ENCODE data around the gene CDKN2AIP. TPM values are rescaled to one million over a fixed set of nuclear protein-coding genes. Genes with fewer than 3 reads are reported as not detected.
A peak's percentile ranks its signal among the peaks of the same experiment; 100 is the strongest.

Gene CDKN2AIP
- total RNA-seq, 6 experiments from 2014 or later: 5.6 to 10.6 (median 6.8) TPM

DNA sequence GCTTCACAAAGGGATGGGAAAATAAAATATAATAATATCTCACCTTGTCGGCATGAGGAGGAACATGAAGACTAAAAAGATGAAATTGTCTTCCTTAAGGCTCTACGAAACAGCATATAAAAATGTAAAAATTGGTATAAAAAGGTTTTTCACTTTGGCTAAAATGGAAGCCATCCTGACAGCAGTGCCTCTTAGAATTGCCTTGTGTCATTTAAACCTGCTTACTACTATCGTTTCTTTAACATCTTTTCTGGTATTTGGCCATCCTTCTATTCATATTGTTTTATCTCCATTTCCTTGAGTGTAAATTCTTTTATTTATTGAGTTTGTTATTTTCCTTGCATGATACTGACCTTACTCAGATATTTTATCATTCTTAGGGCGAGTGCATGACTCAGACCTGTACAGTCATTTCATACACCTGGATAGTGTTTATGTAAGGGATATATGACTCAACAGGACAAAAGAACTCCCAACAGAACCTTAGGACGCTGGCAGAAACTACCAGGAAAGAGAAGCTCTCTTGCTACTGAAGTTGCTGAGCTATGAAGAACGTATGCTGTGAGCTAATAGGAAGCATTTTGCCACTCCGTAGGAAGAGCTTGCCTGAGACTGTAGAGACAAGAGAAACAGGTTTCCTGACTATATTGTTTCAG, 5.8 kb upstream of the CDKN2AIP start:
- DNase-seq: no peak
- peak in 1 of 4 donors; percentile 62 for ATAC-seq
- WGBS (ENCODE audit: insufficient coverage, low coverage, low lambda C conversion rate, missing lambda C conversion rate): 70% methylated on average over 7 of the region's 7 CpGs
- peak overlapping the region in 1 of 3 donors; percentile 13 for H3K27ac ChIP-seq
- H3K36me3 ChIP-seq: no peaks in the 10 kb centered on the region
- TF ChIP-seq POLR2A (IDR thresholded peaks at IDR 0.05) (no peak), CTCF (IDR thresholded peaks at IDR 0.05) (no peak)
- H3K4me3 ChIP-seq: no peak overlapping the region
- no peaks in the 10 kb centered on the region for H3K27me3 ChIP-seq
- H3K4me1 ChIP-seq: peaks cover 0 to 18% (median 0%) of the 10 kb centered on the region in 4 donors
- H3K9me3 ChIP-seq: no peaks in the 10 kb centered on the region
- intact Hi-C loops (cut with DNase I): no loop called here

GRCh38 chr4:183441276-183441675, 3.2 kb upstream of the CDKN2AIP start:
- DNase-seq (no peak), ATAC-seq (no peak)
- Histone ChIP-seq H3K4me3 (no peak overlapping the region), H3K4me1 (peaks cover 0 to 27% (median 4%) of the 10 kb centered on the region in 4 donors), H3K27ac (no peak overlapping the region), H3K9me3 (no peaks in the 10 kb centered on the region), H3K27me3 (no peaks in the 10 kb centered on the region), H3K36me3 (peaks cover 0 to 4% (median 3%) of the 10 kb centered on the region in 4 donors)
- intact Hi-C loops (cut with DNase I): no loop called here
- TF ChIP-seq POLR2A (IDR thresholded peaks at IDR 0.05): no peak
- no peak for TF ChIP-seq CTCF (IDR thresholded peaks at IDR 0.05)
- WGBS (ENCODE audit: insufficient coverage, low coverage, low lambda C conversion rate, missing lambda C conversion rate): 86% methylated on average over 1 of the region's 1 CpG

- intact Hi-C loops (cut with DNase I): no loop called here
These were observed 702 bp upstream of the CDKN2AIP start for GRCh38 chr4:183443655-183444213.

GRCh38 chr4:183445097-183445428, 627 bp downstream of the CDKN2AIP start:
- H3K4me1 ChIP-seq: peaks cover 0 to 45% (median 8%) of the 10 kb centered on the region in 4 donors
- peak overlapping the region; percentile 88 to 98 (median 96) for H3K4me3 ChIP-seq
- H3K27ac ChIP-seq: peak overlapping the region; percentile 94 to 96 (median 95)
- H3K9me3 ChIP-seq: no peaks in the 10 kb centered on the region
- intact Hi-C loops (cut with DNase I): no loop called here
- DNase-seq (peak in 2 of 3 donors; percentile 60 to 72), ATAC-seq (peak; percentile 3 to 15 (median 10))
- TF ChIP-seq CTCF (IDR thresholded peaks at IDR 0.05) (no peak), POLR2A (IDR thresholded peaks at IDR 0.05) (no peak)
- no peaks in the 10 kb centered on the region for H3K27me3 ChIP-seq
- peaks cover 0 to 29% (median 18%) of the 10 kb centered on the region in 4 donors for H3K36me3 ChIP-seq
- 0% methylated on average over 21 of the region's 26 CpGs for WGBS (ENCODE audit: insufficient coverage, low coverage, low lambda C conversion rate, missing lambda C conversion rate)

More at GRCh38 chr4:183443655-183444213, 702 bp upstream of the CDKN2AIP start:
- Histone ChIP-seq H3K4me1 (peaks cover 0 to 33% (median 5%) of the 10 kb centered on the region in 4 donors), H3K27me3 (no peaks in the 10 kb centered on the region), H3K4me3 (peak overlapping the region; percentile 88 to 98 (median 96)), H3K36me3 (peaks cover 0 to 21% (median 17%) of the 10 kb centered on the region in 4 donors), H3K27ac (peak overlapping the region; percentile 94 to 96 (median 95)), H3K9me3 (no peaks in the 10 kb centered on the region)
- no peak for TF ChIP-seq CTCF (IDR thresholded peaks at IDR 0.05)
- TF ChIP-seq POLR2A (IDR thresholded peaks at IDR 0.05): no peak
- ATAC-seq: peak; percentile 44 to 58 (median 53)
- DNase-seq: no peak
- WGBS (ENCODE audit: insufficient coverage, low coverage, low lambda C conversion rate, missing lambda C conversion rate): 1% methylated on average over 7 of the region's 30 CpGs
